ENCODE data around the gene COX7B.
"Not testable (repeated sequence)": the region's sequence is repeated elsewhere in the genome, so short reads cannot be mapped to it uniquely, and the experiment has no call there.

Gene COX7B, protein sequence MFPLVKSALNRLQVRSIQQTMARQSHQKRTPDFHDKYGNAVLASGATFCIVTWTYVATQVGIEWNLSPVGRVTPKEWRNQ

GRCh38 chrX:77899081-77899828 is at the start of gene COX7B:
Gene COX7B, plus strand, starts transcription at chrX:77899468. Its CDS starts 86 bp downstream, at chrX:77899554.
- no peaks in the 10 kb centered on the region for H3K9me3 ChIP-seq (ENCODE audit: control insufficient read depth, insufficient read depth, low read length)

GRCh38 chrX:77875372-77875771 is 23.9 kb upstream of the COX7B start:
- H3K9ac ChIP-seq (ENCODE audit: low read depth, low read length), result no peak overlapping the region
- H3K27me3 ChIP-seq (ENCODE audit: control insufficient read depth, insufficient read depth, low read length), result no peaks in the 10 kb centered on the region
- H3K36me3 ChIP-seq (ENCODE audit: control insufficient read depth, insufficient read depth, low read length), result peaks cover 5% of the 10 kb centered on the region
- no peaks in the 10 kb centered on the region for H3K9me3 ChIP-seq (ENCODE audit: control insufficient read depth, insufficient read depth, low read length)
- no peak overlapping the region for H3K4me3 ChIP-seq (ENCODE audit: low read depth, low read length)
- no peaks in the 10 kb centered on the region for H3K4me1 ChIP-seq (ENCODE audit: control insufficient read depth, insufficient read depth, low read length)

More at GRCh38 chrX:77899081-77899828, at the start of gene COX7B:
- Histone ChIP-seq H3K4me1 (ENCODE audit: control insufficient read depth, insufficient read depth, low read length) (no peaks in the 10 kb centered on the region), H3K36me3 (ENCODE audit: control insufficient read depth, insufficient read depth, low read length) (no peaks in the 10 kb centered on the region), H3K9ac (ENCODE audit: low read depth, low read length) (peak within 1 kb of the TSS; percentile 65), H3K27me3 (ENCODE audit: control insufficient read depth, insufficient read depth, low read length) (no peaks in the 10 kb centered on the region), H3K4me3 (ENCODE audit: low read depth, low read length) (peak within 1 kb of the TSS; percentile 91)

GRCh38 chrX:77881418-77881817 is 17.9 kb upstream of the COX7B start:
- H3K27me3 ChIP-seq (ENCODE audit: control insufficient read depth, insufficient read depth, low read length); H3K9ac ChIP-seq (ENCODE audit: low read depth, low read length); H3K9me3 ChIP-seq (ENCODE audit: control insufficient read depth, insufficient read depth, low read length); H3K4me3 ChIP-seq (ENCODE audit: low read depth, low read length); H3K4me1 ChIP-seq (ENCODE audit: control insufficient read depth, insufficient read depth, low read length); H3K36me3 ChIP-seq (ENCODE audit: control insufficient read depth, insufficient read depth, low read length): not testable (repeated sequence)

DNA sequence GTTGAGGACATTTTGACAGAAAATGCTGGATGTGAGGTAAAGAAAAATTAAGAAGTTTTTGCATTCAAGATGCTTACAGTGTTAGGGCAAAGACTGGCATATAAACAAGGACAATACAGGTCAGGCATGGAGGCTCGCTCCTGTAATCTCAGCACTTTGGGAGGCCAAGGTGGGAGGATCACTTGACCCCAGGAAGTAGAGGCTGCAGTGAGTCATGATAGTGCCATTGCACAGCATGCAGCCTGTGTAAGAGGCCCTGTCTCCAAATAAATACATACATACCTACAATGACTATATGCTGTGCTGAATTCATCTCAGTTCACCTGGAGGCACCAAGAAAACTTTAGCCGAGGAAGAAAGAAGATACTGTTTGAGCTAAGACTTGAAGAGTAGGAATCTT is 6.4 kb upstream of the COX7B start:
- Histone ChIP-seq H3K36me3 (ENCODE audit: control insufficient read depth, insufficient read depth, low read length) (no peaks in the 10 kb centered on the region), H3K9ac (ENCODE audit: low read depth, low read length) (no peak overlapping the region), H3K27me3 (ENCODE audit: control insufficient read depth, insufficient read depth, low read length) (no peaks in the 10 kb centered on the region), H3K9me3 (ENCODE audit: control insufficient read depth, insufficient read depth, low read length) (no peaks in the 10 kb centered on the region), H3K4me3 (ENCODE audit: low read depth, low read length) (no peak overlapping the region), H3K4me1 (ENCODE audit: control insufficient read depth, insufficient read depth, low read length) (no peaks in the 10 kb centered on the region)

DNA sequence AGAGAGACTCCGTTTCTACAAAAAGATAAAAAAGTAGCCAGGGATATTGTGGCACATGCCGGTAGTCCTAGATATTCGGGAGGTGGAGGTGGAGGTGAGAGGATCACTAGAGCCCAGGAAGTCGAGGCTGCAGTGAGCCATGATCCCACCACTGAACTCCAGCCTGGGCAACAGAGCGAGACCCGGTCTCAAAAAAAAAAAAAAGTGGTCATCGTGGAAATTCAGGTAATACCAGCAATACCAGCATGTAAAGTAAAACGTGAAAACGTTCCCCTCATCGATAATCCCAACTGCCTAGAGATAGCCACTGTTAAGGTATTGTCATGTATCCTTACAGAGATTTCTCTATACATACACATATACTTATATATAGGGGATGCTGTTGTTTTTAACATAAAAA is 5.6 kb upstream of the COX7B start:
- Histone ChIP-seq H3K9me3 (ENCODE audit: control insufficient read depth, insufficient read depth, low read length) (no peaks in the 10 kb centered on the region), H3K4me3 (ENCODE audit: low read depth, low read length) (peak overlapping the region; percentile 81), H3K9ac (ENCODE audit: low read depth, low read length) (no peak overlapping the region), H3K4me1 (ENCODE audit: control insufficient read depth, insufficient read depth, low read length) (no peaks in the 10 kb centered on the region), H3K36me3 (ENCODE audit: control insufficient read depth, insufficient read depth, low read length) (no peaks in the 10 kb centered on the region), H3K27me3 (ENCODE audit: control insufficient read depth, insufficient read depth, low read length) (no peaks in the 10 kb centered on the region)

GRCh38 chrX:77894921-77895886 is 4.1 kb upstream of the COX7B start, which contains the start of gene MAGT1:
Gene MAGT1, minus strand, starts transcription at chrX:77895435. Its CDS starts 25 bp downstream, at chrX:77895410.
- Histone ChIP-seq H3K9ac (ENCODE audit: low read depth, low read length) (peak within 1 kb of the TSS; percentile 26), H3K36me3 (ENCODE audit: control insufficient read depth, insufficient read depth, low read length) (no peaks in the 10 kb centered on the region), H3K4me3 (ENCODE audit: low read depth, low read length) (peak within 1 kb of the TSS; percentile 81), H3K9me3 (ENCODE audit: control insufficient read depth, insufficient read depth, low read length) (no peaks in the 10 kb centered on the region), H3K27me3 (ENCODE audit: control insufficient read depth, insufficient read depth, low read length) (no peaks in the 10 kb centered on the region), H3K4me1 (ENCODE audit: control insufficient read depth, insufficient read depth, low read length) (no peaks in the 10 kb centered on the region)

GRCh38 chrX:77900688-77901087 is 1.4 kb downstream of the COX7B start:
- Histone ChIP-seq H3K9me3 (ENCODE audit: control insufficient read depth, insufficient read depth, low read length) (no peaks in the 10 kb centered on the region), H3K27me3 (ENCODE audit: control insufficient read depth, insufficient read depth, low read length) (no peaks in the 10 kb centered on the region), H3K4me1 (ENCODE audit: control insufficient read depth, insufficient read depth, low read length) (no peaks in the 10 kb centered on the region), H3K4me3 (ENCODE audit: low read depth, low read length) (peak overlapping the region; percentile 91), H3K9ac (ENCODE audit: low read depth, low read length) (peak overlapping the region; percentile 51), H3K36me3 (ENCODE audit: control insufficient read depth, insufficient read depth, low read length) (no peaks in the 10 kb centered on the region)

DNA sequence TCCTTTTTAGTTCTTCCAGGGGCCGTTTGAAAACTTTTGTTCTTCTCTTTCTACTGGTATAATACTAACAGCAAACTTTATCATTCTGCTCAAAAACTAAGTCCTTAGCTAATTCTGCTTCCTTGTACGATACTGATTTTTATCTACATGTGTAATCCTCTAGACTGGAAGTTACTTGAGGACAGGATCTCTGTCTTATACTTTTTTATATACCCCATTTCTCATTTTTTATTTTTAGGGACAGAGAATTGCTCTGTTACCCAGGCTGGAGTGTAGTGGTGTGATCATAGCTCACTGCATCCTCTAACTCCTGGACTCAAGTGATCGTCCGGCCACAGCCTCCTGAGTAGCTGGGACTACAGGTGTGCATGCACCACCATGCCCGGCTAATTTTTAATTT is 2.2 kb downstream of the COX7B start:
- Histone ChIP-seq H3K4me1 (ENCODE audit: control insufficient read depth, insufficient read depth, low read length) (no peaks in the 10 kb centered on the region), H3K9me3 (ENCODE audit: control insufficient read depth, insufficient read depth, low read length) (no peaks in the 10 kb centered on the region), H3K27me3 (ENCODE audit: control insufficient read depth, insufficient read depth, low read length) (no peaks in the 10 kb centered on the region), H3K4me3 (ENCODE audit: low read depth, low read length) (no peak overlapping the region), H3K36me3 (ENCODE audit: control insufficient read depth, insufficient read depth, low read length) (no peaks in the 10 kb centered on the region), H3K9ac (ENCODE audit: low read depth, low read length) (no peak overlapping the region)

DNA sequence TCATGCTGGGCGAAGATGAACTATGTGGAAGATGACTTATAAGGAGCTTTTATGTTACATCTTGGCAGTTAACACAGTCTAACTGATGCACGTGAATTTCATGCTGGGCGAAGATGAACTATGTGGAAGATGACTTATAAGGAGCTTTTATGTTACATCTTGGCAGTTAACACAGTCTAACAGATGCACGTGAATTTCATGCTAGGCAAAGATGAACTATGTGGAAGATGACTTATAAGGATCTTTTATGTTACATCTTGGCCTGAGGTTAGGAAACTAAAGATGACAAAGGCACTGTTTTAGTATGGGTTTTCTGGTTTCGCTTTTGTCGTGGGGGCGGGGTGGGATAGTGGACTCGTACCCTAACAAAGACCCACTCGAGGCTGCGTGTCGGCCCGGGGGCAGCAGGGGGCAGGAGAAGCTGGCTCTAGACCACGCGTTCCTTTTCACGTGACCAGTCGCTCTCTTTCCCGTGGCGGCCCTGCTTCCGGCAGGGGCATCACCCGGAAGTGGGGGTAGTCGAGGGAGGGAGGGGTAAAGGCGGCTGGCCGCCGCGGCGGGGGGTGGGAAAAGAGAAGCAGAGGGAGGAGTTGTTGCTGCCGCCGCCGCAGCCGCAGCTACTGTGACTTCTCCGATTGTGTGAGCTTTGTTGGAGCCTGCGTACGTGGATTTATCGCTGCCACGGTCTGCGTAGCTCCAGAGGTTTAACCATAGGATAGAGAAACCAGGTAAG is 11.0 kb downstream of the COX7B start, which contains the start of gene ATP7A:
TSS of gene ATP7A (plus strand) at position 586 of the 733 bp plus-strand sequence. CDS start 60,949 bp downstream, outside the sequence.
- Histone ChIP-seq H3K4me3 (ENCODE audit: low read depth, low read length) (peak within 1 kb of the TSS; percentile 77), H3K4me1 (ENCODE audit: control insufficient read depth, insufficient read depth, low read length) (no peaks in the 10 kb centered on the region), H3K36me3 (ENCODE audit: control insufficient read depth, insufficient read depth, low read length) (no peaks in the 10 kb centered on the region), H3K9me3 (ENCODE audit: control insufficient read depth, insufficient read depth, low read length) (no peaks in the 10 kb centered on the region), H3K27me3 (ENCODE audit: control insufficient read depth, insufficient read depth, low read length) (no peaks in the 10 kb centered on the region), H3K9ac (ENCODE audit: low read depth, low read length) (peak within 1 kb of the TSS; percentile 50)

DNA sequence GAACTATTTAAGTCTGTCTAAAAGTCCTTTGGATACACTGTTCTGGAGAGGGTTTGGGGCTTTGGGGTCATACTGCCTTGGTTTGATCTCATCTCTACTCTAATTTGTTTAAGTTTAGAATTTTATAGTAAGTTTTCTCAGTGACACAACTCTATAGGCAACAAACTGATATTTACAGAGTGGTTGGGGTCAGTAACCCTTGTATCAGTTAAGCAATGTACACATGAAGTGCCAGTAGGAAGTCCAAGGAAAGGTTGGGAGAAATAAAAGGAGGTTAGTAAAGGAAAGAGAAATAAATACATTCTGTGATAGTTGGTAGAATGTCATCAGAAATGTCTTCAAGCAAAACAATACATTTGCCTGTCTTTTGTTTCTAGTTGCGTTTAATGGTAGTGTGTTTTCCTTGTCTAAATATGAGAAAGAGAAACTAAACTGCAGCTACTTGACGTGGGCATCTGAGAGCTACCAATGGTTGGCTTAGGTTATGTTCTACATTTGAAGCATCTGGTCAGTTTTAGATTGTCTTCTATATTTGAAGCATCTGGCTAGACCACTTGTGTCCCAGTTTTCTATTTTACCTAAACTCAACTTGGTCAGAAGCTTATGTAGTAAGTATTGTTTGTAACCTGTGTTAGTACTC is 18.1 kb downstream of the COX7B start:
- Histone ChIP-seq H3K9me3 (ENCODE audit: control insufficient read depth, insufficient read depth, low read length) (no peaks in the 10 kb centered on the region), H3K36me3 (ENCODE audit: control insufficient read depth, insufficient read depth, low read length) (no peaks in the 10 kb centered on the region), H3K4me3 (ENCODE audit: low read depth, low read length) (no peak overlapping the region), H3K27me3 (ENCODE audit: control insufficient read depth, insufficient read depth, low read length) (no peaks in the 10 kb centered on the region), H3K4me1 (ENCODE audit: control insufficient read depth, insufficient read depth, low read length) (no peaks in the 10 kb centered on the region), H3K9ac (ENCODE audit: low read depth, low read length) (no peak overlapping the region)

- Histone ChIP-seq H3K36me3 (ENCODE audit: control insufficient read depth, insufficient read depth, low read length) (no peaks in the 10 kb centered on the region), H3K4me1 (ENCODE audit: control insufficient read depth, insufficient read depth, low read length) (no peaks in the 10 kb centered on the region), H3K4me3 (ENCODE audit: low read depth, low read length) (no peak overlapping the region), H3K9ac (ENCODE audit: low read depth, low read length) (no peak overlapping the region), H3K27me3 (ENCODE audit: control insufficient read depth, insufficient read depth, low read length) (no peaks in the 10 kb centered on the region), H3K9me3 (ENCODE audit: control insufficient read depth, insufficient read depth, low read length) (no peaks in the 10 kb centered on the region)
Observed at GRCh38 chrX:77918568-77918967, 19.3 kb downstream of the COX7B start.
